Measurements from ENCODE around the gene PLPP2. TPM values are rescaled to one million over a fixed set of nuclear protein-coding genes. Genes with fewer than 3 reads are reported as not detected.

PLPP2 gene
- total and polyA plus RNA-seq, 2 of the 4 experiments (the other 2 are of a cell fraction) = 2.3 to 4.2 TPM

- Histone ChIP-seq H3K4ac (ENCODE audit: low read depth, low read length) (no peak overlapping the region), H2AK5ac (ENCODE audit: low read depth, low read length) (no peak overlapping the region), H2BK5ac (ENCODE audit: low read depth, low read length, poor library complexity, severe bottlenecking) (no peak overlapping the region), H2BK20ac (ENCODE audit: low read depth, low read length) (no peak overlapping the region), H3K27me3 (ENCODE audit: control insufficient read depth, insufficient read depth, low read length) (peaks cover 42% of the 10 kb centered on the region), H3K4me3 (ENCODE audit: insufficient read depth, low read depth, low read length) (no peak overlapping the region), H4K20me1 (ENCODE audit: insufficient read depth, low read length) (no peaks in the 10 kb centered on the region; the same call in 1 of the 2 replicates), H3K9me1 (ENCODE audit: insufficient read depth, low read length) (no peaks in the 10 kb centered on the region), H2AFZ (replicated peaks; ENCODE audit: low read length, poor library complexity) (no peak overlapping the region), H4K5ac (ENCODE audit: low read depth, low read length) (no peak overlapping the region), H3K4me2 (ENCODE audit: low read depth, low read length) (no peak overlapping the region), H3K4me1 (ENCODE audit: control insufficient read depth, insufficient read depth, low read length) (no peaks in the 10 kb centered on the region; the same call in 1 of the 2 replicates), H3K36me3 (ENCODE audit: control insufficient read depth, insufficient read depth, low read length) (no peaks in the 10 kb centered on the region), H2BK120ac (ENCODE audit: low read depth, low read length) (no peak overlapping the region), H3K9ac (ENCODE audit: low read depth, low read length) (no peak overlapping the region), H3K79me1 (ENCODE audit: low read depth in 1 of 2, low read length in 2 of 2) (no peaks in the 10 kb centered on the region), H3K18ac (ENCODE audit: low read depth, low read length) (no peak overlapping the region), H3K27ac (ENCODE audit: insufficient read depth, low read length) (no peak overlapping the region), H2BK15ac (ENCODE audit: low read depth, low read length) (no peak overlapping the region), H2AK9ac (replicated peaks; ENCODE audit: low read depth, low read length, poor library complexity) (no peak overlapping the region), H3K14ac (replicated peaks; ENCODE audit: low read depth, low read length) (no peak overlapping the region), H3K9me3 (ENCODE audit: control insufficient read depth, insufficient read depth, low read length) (no peaks in the 10 kb centered on the region), H3K56ac (ENCODE audit: extremely low read depth, insufficient read depth, low read length) (no peak overlapping the region), H4K8ac (ENCODE audit: low read depth in 2 of 2, low read length in 2 of 2) (no peak overlapping the region), H3K23ac (ENCODE audit: low read depth, low read length) (no peak overlapping the region), H4K91ac (ENCODE audit: insufficient read depth, low read depth, low read length) (no peak overlapping the region)
- dilution Hi-C loops (cut with HindIII; ENCODE audit: low sequenced_read_pairs, unreplicated experiment) = no loop called here
- BruUV-seq (replicated peaks) = no TSS peak
- TF ChIP-seq MAZ (IDR thresholded peaks at IDR 0.05; ENCODE audit: borderline replicate concordance, low read depth, low read length) (no peak), MXI1 (IDR thresholded peaks at IDR 0.05; ENCODE audit: borderline replicate concordance, low read depth, low read length) (no peak), NFE2L2 (IDR thresholded peaks at IDR 0.05; ENCODE audit: low read depth, low read length) (no peak), RAD21 (IDR thresholded peaks at IDR 0.05; ENCODE audit: low read length) (no peak), BHLHE40 (IDR thresholded peaks at IDR 0.05; ENCODE audit: low read depth, low read length) (no peak), MAFK (IDR thresholded peaks at IDR 0.05; ENCODE audit: low read depth, low read length) (no peak), SMC3 (IDR thresholded peaks at IDR 0.05; ENCODE audit: low read depth, low read length) (no peak)
- TF ChIP-seq, protein P1, sequence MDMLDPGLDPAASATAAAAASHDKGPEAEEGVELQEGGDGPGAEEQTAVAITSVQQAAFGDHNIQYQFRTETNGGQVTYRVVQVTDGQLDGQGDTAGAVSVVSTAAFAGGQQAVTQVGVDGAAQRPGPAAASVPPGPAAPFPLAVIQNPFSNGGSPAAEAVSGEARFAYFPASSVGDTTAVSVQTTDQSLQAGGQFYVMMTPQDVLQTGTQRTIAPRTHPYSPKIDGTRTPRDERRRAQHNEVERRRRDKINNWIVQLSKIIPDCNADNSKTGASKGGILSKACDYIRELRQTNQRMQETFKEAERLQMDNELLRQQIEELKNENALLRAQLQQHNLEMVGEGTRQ (IDR thresholded peaks at IDR 0.05; ENCODE audit: low read depth, low read length) = no peak
- CTCF ChIA-PET = no interaction called here
- 75% methylated on average over 9 of the region's 10 CpGs; no CpG with 5 or more reads in 1 of the 2 experiments for WGBS, 2 experiments (ENCODE audit: extremely low coverage in 2 of 2, insufficient read length in 1 of 2)
- no peak for ATAC-seq (ENCODE audit: low read depth)
- intact Hi-C loops (cut with micrococcal nuclease) = no loop called here
- DNase-seq = no peak
- POLR2A ChIA-PET (ENCODE audit: unreplicated experiment) = interaction anchor here (0.6 kb wide), 1 partner anchor 56 kb away, joined by 3 read pairs; no protein-coding TSS in a partner anchor
- in situ Hi-C loops (cut with MboI; ENCODE audit: low sequenced_read_pairs) = no loop called here
Measured at GRCh38 chr19:288911-289310, 2.3 kb downstream of the PLPP2 start.

Data from IMR-90 (cell line).